Right lung (tissue), 5 donors: Measurements from ENCODE around the gene VWA7. TPM values are rescaled to one million over a fixed set of nuclear protein-coding genes. Genes with fewer than 3 reads are reported as not detected.
"Not testable (repeated sequence)": the region's sequence is repeated elsewhere in the genome, so short reads cannot be mapped to it uniquely, and the experiment has no call there.

Source experiments
- DNase-seq, 2 donors: peaks; one replicate each; pipeline ENCODE4 v3.0.0-alpha.2; 2013
- polyA plus RNA-seq, 5 donors: library from polyadenylated mRNA; unstranded; fragments of 120-200 nt; gene quantifications; one replicate each; pipeline versions ENCODE4 v1.2.1 to v1.2.3, GENCODE V29; 2013; ENCODE audit warnings: inconsistent platforms in 1 of 5, low replicate concordance in 1 of 5; ENCODE audit not compliant: insufficient read length in 5 of 5, insufficient read depth in 1 of 5

Gene VWA7
- polyA plus RNA-seq, 5 donors, result 1.6 to 3.7 (median 2.0) TPM

DNA sequence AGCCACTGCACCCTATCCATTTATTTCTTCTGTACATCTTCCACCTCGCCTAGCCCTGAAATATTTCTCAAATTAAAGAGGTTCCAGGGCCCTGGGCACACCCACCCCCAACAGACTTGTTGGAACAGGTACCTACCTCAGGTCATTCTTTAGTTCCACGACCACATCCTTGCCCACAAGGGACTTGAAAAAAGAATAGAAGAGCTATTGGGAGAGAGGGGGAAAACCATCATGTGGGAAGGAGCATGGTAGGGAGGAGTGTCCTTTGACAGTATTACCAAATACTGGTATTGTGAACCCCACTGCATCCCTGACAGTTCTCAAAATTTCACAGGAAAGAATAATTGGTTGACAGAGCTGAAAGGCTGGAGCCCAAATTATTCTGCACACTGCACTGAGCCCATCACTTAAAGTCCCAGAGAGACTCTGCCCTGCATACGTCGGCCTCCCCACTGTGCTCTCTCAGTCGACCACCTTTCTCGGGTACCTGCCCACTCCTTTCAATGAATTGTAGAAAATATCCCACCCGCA is 28.9 kb upstream of the VWA7 start:
- no peak for DNase-seq

DNA sequence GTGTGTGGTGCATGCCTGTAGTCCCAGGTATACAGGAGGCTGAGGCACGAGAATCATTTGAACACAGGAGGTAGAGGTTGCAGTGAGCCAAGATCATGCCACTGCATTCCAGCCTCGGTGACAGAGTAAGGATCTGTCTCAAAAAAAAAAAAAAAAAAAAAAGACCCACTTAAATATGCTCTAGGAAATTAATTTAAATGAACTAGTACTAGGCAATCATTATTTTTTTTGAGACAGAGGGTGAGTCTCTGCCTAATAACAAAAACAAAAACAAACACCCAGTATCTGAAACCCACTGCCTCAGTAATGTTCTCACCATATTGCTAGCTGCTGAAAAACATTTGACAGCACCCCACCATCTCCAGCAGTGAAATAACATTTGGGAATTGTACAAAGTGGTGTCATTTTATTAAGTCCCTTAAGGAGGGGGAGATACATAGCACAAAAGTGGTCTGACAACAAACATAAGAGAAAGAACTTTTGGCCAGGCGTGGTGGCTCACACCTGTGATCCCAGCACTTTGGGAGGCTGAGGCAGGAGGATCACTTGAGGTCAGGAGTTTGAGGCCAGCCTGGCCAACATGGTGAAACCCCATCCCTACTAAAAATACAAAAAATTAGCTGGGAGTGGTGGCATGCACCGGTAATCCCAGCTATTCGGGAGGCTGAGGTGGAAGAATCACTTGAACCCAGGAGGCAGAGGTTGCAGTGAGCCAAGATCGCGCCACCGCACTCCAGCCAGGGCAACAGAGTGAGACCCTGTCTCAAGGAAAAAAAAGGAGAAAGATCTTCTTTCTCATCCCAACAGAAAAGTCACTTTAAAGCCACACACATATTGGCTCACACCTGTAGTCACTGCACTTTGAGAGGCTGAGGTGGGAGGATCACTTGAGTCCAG is 24.2 kb upstream of the VWA7 start:
- DNase-seq, result not testable (repeated sequence)

DNA sequence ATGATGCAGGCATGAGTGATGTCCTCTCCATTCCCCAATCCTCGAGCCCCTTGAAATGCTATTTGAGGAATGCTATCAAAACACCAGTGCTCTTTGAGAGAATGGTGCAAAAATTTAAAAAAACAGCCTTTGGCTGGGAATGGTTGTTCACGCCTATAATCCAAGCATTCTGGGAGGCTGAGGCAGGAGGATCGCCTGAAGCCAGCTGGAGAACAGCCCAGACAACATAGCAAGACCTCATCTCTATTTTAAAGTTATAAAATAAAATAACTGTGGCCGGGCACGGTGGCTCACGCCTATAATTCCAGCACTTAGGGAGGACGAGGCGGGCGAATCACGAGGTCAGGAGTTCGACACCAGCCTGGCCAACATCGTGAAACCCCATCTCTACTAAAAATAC is 22.7 kb upstream of the VWA7 start:
- DNase-seq, result no peak

DNA sequence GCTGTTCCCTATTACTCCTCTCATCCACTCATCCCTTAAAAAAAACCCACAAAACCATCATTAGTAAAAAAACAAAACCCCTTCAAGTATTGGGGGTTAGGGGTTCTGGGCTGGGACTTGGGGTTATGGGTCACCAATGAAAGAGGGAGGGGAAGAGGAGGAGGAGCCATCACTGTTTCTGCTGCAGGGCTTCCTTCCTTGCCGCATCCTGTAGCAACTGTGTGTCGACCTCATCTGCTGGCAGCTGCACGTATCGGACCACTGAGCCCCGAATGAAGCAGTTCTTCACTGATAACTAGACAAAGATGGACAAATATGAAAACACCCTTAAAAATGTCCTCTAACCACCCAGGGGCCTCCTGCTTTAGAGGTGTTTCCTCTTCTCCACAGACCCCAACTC is 20.5 kb upstream of the VWA7 start:
- DNase-seq, result no peak

DNA sequence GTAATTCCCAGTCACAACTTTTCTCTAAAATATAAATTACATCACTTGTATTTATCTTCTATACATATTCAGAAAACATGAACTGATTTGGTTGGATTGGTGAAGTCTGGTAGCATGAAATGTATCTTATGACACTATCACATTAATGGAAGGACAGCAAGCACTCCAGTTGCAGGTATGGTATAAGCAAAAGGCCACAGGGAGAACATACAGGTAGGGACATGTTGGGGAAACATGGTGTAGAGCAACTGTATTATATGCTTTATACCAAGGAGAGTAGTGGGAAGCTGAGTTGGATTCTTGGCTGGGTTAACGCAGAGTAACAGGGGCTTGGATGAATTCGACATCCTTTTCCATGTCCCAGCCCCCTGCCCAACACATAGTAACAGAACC is 19.9 kb upstream of the VWA7 start:
- DNase-seq, result no peak

DNA sequence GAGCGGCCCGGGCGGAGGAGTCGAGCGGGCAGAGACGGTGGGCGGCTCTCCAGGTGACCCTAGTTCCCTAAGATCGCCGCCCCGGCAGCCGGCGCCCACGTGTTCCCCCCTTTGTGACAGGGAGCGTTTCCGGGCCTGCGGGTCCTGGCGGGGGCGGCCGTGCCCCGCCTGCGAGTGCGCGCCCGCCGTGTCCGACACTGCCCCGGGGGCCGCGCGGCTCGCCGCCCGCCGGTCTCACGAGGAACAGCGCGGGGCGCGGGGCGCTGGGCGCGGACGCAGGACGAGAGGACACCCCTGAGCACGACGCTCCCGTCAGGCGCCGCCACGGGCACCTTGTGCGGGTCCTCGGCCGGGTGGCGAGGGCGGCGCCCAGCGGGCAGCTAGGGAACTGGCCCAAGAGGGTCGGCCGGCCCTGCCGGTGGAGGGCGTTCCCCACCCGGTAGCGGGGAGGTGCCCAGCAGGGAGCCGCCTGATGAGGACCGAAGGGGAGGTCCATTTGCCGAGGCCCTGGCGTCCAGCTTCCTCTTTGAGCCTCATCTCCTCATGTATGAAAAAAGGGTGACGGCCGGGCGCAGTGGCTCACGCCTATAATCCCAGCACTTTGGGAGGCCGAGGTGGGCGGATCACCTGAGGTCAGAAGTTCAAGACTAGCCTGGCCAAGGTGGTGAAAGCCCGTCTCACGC is 18.6 kb upstream of the VWA7 start, which contains the start of gene VARS1:
VARS1 (minus strand) TSS at position 137 of the 683 bp plus-strand sequence. CDS start 535 bp downstream, outside the sequence.
- DNase-seq, result peak; percentile 88 to 89

DNA sequence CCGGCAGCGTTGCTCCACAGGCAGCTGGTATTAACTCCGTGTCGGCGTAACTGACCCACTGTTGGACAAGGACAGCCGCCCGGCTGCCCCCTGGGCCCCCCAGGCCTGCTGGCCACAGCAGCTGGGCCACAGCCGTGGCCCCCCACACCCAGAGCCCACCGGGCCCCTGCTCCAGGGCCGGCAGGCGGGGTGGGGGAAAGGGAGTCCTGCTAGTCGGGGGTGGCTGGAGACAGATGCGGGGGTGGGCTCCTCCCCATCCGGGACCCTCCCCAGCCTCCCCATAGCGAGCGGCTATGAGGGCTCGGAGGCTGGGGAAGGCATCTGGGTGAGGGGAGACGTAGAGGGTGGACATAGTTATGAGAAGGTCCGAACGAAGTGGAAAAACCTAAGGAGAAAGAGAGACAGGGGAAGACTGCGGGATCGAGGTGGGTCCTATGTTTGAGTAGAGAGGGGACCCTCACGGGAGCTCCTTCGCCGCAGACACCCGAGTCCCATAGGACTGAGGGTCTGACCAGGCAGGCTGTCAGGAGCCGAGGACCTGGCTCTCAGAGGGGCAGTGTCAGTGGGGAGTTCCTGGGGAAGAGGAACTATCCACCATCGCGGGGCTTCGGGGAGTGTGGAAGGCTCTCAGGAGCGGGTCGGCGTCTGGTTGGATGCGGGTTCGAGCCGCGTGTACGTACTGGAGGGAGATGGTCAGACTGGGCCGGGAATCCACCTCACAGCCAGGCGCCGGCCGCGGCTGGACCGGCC is 17.9 kb upstream of the VWA7 start:
- DNase-seq, result no peak

DNA sequence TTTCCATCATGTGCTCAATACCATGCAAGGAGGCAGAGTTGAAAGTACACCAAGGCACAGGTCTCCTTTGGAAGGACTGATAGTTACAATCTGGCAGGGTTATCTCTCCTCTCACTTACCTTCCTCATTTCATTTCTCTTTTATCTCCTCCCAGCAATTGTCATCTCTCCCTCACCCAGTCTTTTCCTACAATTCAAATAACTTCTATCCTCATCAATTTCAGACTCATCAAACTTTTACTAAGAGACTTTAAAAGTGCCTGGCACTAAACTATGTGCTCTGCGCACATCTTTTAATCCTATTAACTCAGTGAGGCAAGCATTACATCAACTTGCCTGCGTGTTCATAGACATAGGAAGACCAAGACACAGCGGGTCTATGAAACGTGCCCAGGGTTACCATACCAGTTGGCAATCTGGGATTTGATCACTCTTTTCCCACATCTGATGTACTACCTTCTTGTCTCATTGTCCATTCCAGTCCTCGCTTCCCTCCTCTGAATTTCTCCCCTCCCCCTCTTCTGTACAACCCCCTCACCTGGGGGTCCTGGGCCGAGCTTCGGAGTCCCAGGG is 17.3 kb upstream of the VWA7 start:
- DNase-seq, result no peak

DNA sequence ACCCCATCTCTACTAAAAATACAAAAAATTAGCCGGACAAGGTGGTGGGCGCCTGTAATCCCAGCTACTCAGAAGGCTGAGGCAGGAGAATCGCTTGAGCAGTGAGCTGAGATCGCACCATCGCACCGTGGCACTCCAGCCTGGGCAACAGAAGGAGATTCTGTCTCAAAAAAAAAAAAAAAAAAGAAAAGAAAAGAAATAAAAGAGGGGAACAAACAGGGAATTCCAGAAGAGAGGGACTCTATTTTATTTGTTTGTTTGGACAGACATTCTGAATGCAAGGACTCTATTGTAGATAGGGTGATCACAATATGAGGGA is 16.8 kb upstream of the VWA7 start:
- not testable (repeated sequence) for DNase-seq

DNA sequence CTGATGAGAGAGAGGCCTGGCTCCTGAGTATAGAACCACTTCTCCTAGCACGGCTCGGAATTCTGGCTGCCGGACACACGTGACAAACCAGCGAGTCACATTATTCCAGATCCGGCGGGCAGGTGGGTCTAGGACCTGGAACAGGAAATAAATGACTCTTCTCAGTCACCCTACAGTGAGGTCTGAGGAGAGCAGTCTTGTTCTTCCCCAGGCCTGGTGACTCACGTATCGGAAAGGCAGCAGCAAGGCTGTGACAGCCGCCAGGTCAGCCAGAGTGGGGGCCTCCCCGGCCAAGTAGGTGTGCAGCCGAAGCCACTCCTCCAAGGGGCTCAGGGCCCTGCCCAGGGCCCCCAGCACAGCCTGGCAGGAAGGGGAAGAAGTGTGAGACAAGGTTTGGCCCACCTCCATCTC is 15.6 kb upstream of the VWA7 start:
- no peak for DNase-seq

DNA sequence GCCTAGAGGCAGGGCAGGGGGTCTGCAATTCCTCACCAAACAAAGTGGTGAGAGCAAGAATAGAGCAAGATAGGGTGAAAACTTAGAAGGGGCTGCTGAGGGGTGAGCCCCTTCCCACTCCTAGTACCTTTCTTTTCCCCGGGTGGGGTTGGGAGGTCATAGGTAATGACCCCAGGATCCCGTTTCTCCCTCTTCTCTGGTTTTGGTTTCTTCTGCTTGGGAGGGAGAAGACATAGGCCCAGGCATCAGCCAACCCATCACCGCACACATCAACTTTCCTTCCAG is 14.9 kb upstream of the VWA7 start:
- DNase-seq, result no peak

DNA sequence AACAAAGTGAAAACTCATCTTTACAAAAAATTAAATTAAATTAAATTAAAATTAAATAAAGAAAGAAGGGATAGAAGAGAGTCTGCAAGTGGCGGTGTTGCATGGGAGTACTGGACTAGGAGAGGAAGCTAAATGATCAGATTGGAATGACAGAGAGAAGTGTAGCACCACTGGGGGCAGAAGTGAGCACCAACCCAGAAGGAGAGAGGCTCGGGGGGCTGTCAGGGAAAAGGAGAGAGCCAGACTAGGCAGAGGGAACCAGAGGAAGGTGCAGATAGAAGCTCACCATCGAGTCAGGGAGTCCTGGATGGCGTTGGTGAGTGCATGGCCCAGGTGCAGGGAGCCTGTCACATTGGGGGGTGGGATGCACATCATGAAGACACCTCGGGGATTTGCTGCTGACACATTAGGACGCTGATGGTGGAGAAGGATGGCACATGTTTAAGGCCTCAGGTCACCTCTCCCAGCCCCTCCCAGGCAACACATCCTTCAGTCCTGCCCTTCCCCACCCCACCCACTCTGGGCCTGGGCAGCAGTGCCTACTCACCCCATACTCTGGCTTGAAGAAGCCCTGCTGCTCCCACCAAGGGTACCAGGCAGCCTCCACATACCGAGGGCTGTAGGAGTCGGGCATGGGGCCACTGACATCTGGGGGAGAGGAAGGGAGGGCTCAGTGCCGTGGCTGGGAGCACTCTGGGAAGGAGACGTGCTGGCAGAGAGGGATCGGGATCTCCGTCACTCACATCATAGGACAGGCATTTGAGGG is 14.4 kb upstream of the VWA7 start:
- peak in 1 of 2 donors; percentile 35 for DNase-seq

DNA sequence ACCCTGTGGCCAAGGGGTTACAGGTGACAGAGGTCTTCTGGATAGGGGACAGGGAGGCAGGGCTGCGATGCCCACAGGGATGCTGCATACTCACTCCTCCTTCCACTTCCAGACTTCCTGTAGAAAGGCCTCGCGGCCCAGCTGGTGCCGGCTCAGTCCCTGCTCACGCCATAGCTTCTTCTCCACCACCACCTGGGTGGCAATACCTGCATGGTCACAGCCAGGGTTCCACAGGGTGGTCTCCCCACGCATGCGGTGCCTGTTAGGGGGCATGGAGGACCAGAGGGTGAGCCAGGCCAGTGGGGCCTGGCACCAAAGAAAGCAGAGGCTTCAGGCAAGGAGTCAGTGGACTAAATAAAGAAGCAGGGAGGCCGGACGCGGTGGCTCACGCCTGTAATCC is 8.3 kb upstream of the VWA7 start:
- DNase-seq, result no peak

DNA sequence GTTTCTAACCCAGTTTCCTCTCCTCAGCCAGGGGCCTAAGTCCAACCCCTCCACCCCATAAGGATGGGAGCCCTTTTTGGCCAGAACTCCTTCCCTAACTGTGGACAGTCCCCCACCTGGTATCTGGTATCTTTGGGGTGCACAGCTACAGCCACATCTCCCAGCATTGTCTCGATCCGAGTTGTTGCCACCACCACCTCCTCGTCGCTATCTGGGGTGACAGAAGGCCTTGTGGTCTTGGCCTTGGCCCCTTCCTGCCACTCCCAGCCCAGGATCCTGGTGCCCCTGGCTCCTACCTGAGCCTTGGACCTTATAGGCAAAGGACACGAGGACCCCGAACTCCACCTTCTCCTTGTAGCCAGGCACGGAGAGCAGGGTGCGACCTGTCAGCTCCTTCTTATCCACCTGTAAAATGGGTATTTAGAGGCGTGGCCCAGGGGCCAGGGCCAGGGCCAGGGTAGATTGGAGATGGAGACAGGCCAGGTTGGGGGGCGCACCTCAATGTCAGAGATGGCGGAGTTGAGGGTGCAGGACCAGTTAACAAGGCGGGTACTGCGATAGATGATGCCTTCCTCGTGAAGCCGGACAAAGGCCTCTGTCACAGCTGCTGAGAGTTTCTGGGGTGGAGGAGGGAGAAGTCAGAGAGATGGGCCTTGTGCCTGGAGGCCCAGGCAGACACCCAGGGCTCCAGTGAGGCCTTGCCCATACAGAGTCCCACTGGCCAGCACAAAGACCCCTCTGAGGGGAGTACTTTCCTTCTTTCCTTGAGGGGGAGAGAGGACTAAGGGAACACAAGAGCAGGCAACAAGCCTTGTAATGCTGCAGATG is 7.2 kb upstream of the VWA7 start:
- DNase-seq, result no peak

DNA sequence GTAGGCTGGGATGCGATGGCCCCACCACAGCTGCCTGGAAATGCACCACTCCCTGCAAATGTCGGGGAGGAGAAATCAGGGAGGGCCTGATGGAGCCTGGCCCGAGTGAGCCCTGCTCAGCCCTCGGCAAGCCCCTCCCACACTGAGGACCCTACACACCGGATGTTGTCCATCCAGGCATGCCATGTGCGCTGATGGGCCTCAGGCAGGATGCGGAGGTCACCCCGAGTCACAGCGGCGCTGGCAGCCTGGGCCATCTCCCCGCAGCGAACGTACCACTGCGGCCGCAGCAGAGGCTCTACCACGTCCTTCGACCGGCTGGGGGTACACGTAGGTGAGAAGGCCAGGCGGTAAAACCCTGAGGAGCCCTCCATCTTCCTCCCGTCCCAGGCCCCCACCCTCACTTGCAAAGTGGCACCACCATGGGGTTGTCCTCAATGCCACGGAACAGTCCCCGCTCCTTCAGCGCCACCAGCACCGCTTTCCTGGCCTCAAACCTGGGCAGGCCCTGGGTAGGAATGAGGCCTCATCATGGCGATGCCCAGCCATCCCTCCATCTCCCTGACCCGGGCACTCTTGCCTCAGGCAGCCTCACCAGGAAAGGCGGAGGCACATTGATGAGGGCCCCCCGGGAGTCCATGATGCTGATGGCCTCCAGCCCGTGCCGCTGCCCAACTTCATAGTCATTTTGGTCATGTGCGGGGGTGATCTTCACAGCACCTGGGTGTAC is 5.2 kb upstream of the VWA7 start:
- no peak for DNase-seq

DNA sequence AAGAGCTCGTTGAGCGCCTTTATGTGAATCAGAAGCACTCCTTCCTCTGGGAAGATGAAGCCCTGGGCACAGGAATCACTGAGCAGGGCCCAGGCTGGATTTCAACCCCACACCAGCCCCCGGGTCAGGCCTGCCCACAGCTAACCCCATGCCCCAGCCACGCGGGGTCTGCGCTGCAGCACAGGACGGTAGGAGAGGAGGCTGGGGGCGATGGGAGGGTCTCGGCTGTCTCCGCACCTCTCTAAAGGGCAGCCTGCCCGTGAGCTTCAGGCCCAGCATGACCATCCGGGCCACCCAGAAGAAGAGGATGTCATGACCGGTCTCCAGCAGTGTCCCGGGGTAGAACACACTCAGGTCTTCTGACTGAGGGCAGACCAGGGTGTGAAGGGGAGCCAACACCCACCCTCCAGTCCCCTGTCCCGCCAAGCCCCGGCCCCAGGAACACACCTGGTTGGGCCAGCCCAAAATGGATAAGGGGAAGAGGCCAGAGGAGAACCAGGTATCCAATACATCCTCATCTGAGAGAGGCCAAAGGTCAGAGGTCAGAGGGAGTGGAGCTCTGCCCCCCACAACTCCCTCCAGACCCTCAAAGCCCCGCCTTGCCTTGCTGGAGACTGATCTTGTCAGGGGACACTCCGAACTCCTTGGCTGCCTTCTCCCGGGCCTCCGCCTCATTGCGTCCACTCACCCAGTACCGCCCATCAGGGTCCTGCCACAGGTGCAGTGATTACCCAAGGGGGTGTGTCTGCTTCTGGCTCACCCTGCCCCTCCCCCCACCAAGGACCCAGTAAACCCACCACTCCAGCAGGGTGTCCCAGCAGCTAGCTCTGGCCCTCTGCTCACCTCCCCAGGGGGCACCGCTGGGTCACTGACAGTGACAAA is 4.4 kb upstream of the VWA7 start:
- DNase-seq, result no peak

DNA sequence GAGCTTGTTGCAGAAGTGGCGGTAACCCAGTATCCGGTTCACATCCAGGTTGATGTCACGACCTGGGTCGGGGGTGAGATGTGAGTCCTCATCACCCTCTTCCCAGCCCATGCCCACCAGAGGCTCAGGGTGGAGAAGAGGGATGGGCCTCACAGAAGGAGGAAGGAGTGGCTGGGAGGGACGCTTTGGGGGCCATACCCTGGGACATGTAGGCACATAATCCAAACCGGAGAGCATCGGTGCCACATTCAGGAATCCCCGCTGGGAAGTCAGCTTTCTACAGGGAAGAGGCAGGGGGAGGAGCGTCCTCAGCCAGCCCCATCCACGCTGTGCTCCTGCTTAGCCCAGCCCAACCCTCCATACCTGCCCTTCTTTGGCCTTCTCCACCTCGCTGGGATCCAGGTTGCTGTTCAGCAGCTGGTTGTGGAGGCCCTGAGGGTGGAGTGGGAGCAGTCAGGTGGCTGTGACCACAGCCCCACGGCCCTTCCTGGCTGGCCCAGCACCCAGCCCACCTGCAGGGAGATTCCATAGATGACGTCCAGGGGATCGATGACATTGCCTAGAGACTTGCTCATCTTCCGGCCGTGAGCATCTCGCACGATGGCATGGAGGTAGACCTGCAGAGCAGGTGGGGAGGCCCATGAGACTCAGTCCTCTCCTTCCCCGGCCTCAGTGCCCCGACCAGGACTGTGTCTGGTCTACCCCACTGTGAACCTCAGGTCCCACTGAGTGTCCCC is 3.5 kb upstream of the VWA7 start:
- DNase-seq, result no peak

DNA sequence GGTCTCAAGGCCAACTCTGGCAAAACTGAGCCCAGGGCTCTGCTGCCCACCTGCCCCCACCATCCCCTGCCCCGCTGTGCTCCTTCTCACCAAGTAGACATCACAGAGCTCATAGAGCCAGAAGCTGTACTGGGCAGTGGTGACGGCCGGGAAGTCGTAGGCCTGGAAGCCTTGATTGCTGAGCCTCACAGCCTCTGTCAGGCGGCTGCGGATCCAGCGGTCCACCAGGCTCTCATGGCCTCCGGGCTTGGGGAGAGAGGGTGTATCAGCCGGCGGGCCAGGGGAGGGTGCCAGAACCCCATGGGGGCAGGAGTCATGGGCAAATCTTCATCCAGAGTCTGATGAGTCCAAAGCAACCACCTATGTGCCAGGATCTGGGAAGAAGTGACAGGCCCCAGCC is 2.8 kb upstream of the VWA7 start:
- no peak for DNase-seq
